ENCODE data around the gene DUSP1.

- TF ChIP-seq, protein P1, sequence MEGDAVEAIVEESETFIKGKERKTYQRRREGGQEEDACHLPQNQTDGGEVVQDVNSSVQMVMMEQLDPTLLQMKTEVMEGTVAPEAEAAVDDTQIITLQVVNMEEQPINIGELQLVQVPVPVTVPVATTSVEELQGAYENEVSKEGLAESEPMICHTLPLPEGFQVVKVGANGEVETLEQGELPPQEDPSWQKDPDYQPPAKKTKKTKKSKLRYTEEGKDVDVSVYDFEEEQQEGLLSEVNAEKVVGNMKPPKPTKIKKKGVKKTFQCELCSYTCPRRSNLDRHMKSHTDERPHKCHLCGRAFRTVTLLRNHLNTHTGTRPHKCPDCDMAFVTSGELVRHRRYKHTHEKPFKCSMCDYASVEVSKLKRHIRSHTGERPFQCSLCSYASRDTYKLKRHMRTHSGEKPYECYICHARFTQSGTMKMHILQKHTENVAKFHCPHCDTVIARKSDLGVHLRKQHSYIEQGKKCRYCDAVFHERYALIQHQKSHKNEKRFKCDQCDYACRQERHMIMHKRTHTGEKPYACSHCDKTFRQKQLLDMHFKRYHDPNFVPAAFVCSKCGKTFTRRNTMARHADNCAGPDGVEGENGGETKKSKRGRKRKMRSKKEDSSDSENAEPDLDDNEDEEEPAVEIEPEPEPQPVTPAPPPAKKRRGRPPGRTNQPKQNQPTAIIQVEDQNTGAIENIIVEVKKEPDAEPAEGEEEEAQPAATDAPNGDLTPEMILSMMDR (IDR thresholded peaks at IDR 0.05 in 8 of 11, conservative IDR thresholded peaks at IDR 0.05 in 3 of 11) = no peak
- TF ChIP-seq POLR2A (IDR thresholded peaks at IDR 0.05) (peak; percentile 36 to 71 (median 67)), POLR2AphosphoS5 (IDR thresholded peaks at IDR 0.05) (peak; percentile 18 to 97 (median 78))
These were observed 4.5 kb downstream of the DUSP1 start for GRCh38 chr5:172766287-172767108.

All from spleen (tissue), 7 donors.